Measurements from ENCODE around the gene FFAR2. TPM values are rescaled to one million over a fixed set of nuclear protein-coding genes. Genes with fewer than 3 reads are reported as not detected.
A peak's percentile ranks its signal among the peaks of the same experiment; 100 is the strongest.

FFAR2 gene
- total RNA-seq, 5 donors from 2014 or later (not counting 1 experiment from before 2014, with no cell fraction given) = not detected

DNA sequence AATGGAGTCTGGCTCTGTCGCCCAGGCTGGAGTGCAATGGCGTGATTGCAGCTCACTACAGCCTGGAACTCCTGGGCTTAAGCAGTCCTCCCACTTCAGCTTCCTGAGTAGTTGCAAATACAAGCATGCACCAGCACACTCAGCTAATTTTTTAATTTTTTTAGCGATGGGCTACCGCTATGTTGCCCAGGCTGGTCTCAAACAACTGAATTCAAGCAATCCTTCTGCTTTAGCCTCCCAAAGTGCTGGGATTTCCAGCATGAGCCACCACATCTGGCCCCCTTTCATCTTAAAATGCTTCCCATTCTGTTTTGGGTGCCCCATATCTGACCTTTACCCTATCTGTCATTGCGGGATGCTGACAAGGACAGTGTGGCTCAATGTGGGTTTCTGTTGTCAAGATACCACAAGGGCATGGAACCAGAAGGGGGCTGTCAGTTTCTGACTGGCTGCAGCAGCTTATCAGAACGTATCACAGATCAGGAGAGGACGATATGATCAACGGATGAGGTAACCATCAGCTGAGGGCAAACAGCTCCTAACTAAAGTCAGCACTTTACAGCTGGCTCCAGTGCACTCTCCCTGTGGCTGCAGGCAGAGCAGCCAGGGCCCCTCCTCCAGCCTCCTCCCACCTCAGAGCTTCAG is 44.8 kb upstream of the FFAR2 start:
- peak in 4 of 35 experiments; percentile 5 to 18 (median 10) for DNase-seq
- Mint-ChIP-seq H3K4me1 (peaks cover 0 to 2% (median 0%) of the 10 kb centered on the region in 3 donors), H3K27ac (no peak overlapping the region), H3K4me3 (no peak overlapping the region), H3K27me3 (peaks cover 3 to 8% of the 10 kb centered on the region in 2 donors), H3K36me3 (no peaks in the 10 kb centered on the region), H3K9me3 (no peaks in the 10 kb centered on the region)
- Histone ChIP-seq H3K9me3 (no peaks in the 10 kb centered on the region), H3K4me1 (ENCODE audit: control insufficient read depth in 1 of 2, extremely low read depth in 1 of 2, insufficient read depth in 2 of 2, low read length in 2 of 2) (no peaks in the 10 kb centered on the region), H3K36me3 (ENCODE audit: control insufficient read depth in 2 of 2, extremely low read depth in 1 of 2, insufficient read depth in 1 of 2, low read length in 1 of 2) (no peaks in the 10 kb centered on the region), H3K27me3 (replicated peaks in 1 of 2; ENCODE audit: control insufficient read depth in 2 of 2, extremely low read depth in 1 of 2, insufficient read depth in 2 of 2, low read length in 1 of 2) (peaks cover 0 to 9% of the 10 kb centered on the region in 2 experiments), H3K4me3 (ENCODE audit: control insufficient read depth in 1 of 2, extremely low read depth in 1 of 2, low read length in 1 of 2) (no peak overlapping the region), H3K27ac (ENCODE audit: low read length) (no peak overlapping the region)
- ChIA-PET CTCF (interaction anchor here in 1 of 2 donors (0.6 kb wide), 1 partner anchor 249 kb away, joined by 5 read pairs; no protein-coding TSS in a partner anchor), POLR2A (no interaction called here)
- WGBS (ENCODE audit: insufficient coverage) = 84% methylated on average over 7 of the region's 8 CpGs
- ATAC-seq (replicated peaks in 1 of 4) = peak in 1 of 4 experiments; percentile 20

DNA sequence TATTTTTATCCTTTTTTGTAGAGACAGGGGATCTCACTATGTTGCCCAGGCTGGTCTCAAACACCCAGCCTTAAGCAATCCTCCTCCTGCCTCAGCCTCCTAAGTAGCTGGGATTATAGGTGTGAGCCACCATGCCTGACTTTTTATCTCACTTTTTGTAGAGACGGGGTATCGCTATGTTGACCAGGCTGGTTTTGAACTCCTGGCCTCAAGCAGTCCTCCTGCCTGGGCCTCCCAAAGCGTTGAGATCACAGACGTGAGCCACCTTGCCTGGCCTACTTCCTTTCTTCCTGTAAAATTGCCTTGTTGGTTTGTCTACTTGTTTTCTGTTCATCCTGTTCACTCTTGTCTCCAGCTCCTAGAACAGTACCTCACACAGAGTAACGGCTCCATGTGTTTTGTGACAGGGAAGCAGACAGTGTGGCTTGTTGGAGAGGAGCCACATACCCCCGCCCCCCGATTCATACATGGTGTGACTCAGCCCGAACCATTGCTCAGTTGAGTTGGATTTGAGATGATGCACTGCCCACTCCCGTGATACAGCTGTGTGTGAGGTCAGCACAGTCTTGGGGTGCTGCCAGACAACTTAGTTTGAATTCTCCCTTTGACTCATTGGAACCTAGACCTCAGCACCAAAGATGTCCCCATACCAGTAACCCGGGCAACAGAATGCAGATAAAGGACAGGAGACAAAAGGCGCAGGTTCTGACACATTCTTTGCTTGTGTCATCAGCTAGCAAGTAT is 43.0 kb upstream of the FFAR2 start:
- Mint-ChIP-seq H3K4me3 (no peak overlapping the region), H3K27me3 (peaks cover 2 to 10% of the 10 kb centered on the region in 2 donors), H3K27ac (no peak overlapping the region), H3K4me1 (peaks cover 0 to 2% (median 0%) of the 10 kb centered on the region in 3 donors), H3K9me3 (no peaks in the 10 kb centered on the region), H3K36me3 (no peaks in the 10 kb centered on the region)
- POLR2A ChIA-PET = no interaction called here
- H3K4me1 ChIP-seq (ENCODE audit: control insufficient read depth in 1 of 2, extremely low read depth in 1 of 2, insufficient read depth in 2 of 2, low read length in 2 of 2) = no peaks in the 10 kb centered on the region
- DNase-seq (no peak), ATAC-seq (replicated peaks in 1 of 4) (no peak)
- peaks cover 0 to 8% of the 10 kb centered on the region in 2 experiments for H3K27me3 ChIP-seq (replicated peaks in 1 of 2; ENCODE audit: control insufficient read depth in 2 of 2, extremely low read depth in 1 of 2, insufficient read depth in 2 of 2, low read length in 1 of 2)
- CTCF ChIA-PET = interaction anchor here in 1 of 2 donors (0.7 kb wide), 1 partner anchor 27 kb away, joined by 3 read pairs; no protein-coding TSS in a partner anchor
- WGBS (ENCODE audit: insufficient coverage) = 73% methylated on average over 7 of the region's 11 CpGs
- no peaks in the 10 kb centered on the region for H3K9me3 ChIP-seq
- H3K36me3 ChIP-seq (ENCODE audit: control insufficient read depth in 2 of 2, extremely low read depth in 1 of 2, insufficient read depth in 1 of 2, low read length in 1 of 2) = no peaks in the 10 kb centered on the region
- H3K27ac ChIP-seq (ENCODE audit: low read length) = no peak overlapping the region
- no peak overlapping the region for H3K4me3 ChIP-seq (ENCODE audit: control insufficient read depth in 1 of 2, extremely low read depth in 1 of 2, low read length in 1 of 2)

DNA sequence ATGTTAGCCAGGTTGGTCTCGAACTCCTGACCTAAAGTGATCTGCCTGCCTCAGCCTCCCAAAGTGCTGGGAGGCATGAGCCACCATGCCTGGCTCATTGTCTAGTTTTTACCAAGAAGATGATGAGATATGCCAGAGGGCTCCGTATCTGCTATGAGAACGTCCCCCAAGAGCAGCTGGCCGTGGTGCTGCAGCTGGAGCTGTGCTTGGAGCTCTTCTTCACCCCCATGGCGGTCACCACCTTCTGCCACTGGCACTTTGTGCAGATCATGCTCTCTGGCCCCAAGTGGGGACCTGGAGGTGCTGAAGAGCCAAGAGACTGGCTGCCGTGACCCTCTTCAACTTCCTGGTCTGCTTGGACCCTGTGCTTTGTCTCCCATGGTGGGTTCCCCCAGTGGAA is 40.4 kb upstream of the FFAR2 start:
- Histone ChIP-seq H3K27ac (ENCODE audit: low read length) (no peak overlapping the region), H3K9me3 (no peaks in the 10 kb centered on the region), H3K36me3 (ENCODE audit: control insufficient read depth in 2 of 2, extremely low read depth in 1 of 2, insufficient read depth in 1 of 2, low read length in 1 of 2) (no peaks in the 10 kb centered on the region), H3K4me3 (ENCODE audit: control insufficient read depth in 1 of 2, extremely low read depth in 1 of 2, low read length in 1 of 2) (no peak overlapping the region), H3K4me1 (ENCODE audit: control insufficient read depth in 1 of 2, extremely low read depth in 1 of 2, insufficient read depth in 2 of 2, low read length in 2 of 2) (no peaks in the 10 kb centered on the region), H3K27me3 (replicated peaks in 1 of 2; ENCODE audit: control insufficient read depth in 2 of 2, extremely low read depth in 1 of 2, insufficient read depth in 2 of 2, low read length in 1 of 2) (peaks cover 0 to 9% of the 10 kb centered on the region in 2 experiments)
- Mint-ChIP-seq H3K36me3 (no peaks in the 10 kb centered on the region), H3K9me3 (no peaks in the 10 kb centered on the region), H3K27me3 (peaks cover 8 to 14% of the 10 kb centered on the region in 2 donors), H3K4me1 (peaks cover 0 to 2% (median 0%) of the 10 kb centered on the region in 3 donors), H3K27ac (no peak overlapping the region), H3K4me3 (no peak overlapping the region)
- ATAC-seq (replicated peaks in 1 of 4) (no peak), DNase-seq (no peak)
- WGBS (ENCODE audit: insufficient coverage) = 88% methylated on average over 5 of the region's 6 CpGs
- ChIA-PET POLR2A (no interaction called here), CTCF (interaction anchor here in 1 of 2 donors (0.5 to 0.6 kb wide), 2 partner anchors 10 to 64 kb away, joined by 3 read pairs; no protein-coding TSS in a partner anchor)

DNA sequence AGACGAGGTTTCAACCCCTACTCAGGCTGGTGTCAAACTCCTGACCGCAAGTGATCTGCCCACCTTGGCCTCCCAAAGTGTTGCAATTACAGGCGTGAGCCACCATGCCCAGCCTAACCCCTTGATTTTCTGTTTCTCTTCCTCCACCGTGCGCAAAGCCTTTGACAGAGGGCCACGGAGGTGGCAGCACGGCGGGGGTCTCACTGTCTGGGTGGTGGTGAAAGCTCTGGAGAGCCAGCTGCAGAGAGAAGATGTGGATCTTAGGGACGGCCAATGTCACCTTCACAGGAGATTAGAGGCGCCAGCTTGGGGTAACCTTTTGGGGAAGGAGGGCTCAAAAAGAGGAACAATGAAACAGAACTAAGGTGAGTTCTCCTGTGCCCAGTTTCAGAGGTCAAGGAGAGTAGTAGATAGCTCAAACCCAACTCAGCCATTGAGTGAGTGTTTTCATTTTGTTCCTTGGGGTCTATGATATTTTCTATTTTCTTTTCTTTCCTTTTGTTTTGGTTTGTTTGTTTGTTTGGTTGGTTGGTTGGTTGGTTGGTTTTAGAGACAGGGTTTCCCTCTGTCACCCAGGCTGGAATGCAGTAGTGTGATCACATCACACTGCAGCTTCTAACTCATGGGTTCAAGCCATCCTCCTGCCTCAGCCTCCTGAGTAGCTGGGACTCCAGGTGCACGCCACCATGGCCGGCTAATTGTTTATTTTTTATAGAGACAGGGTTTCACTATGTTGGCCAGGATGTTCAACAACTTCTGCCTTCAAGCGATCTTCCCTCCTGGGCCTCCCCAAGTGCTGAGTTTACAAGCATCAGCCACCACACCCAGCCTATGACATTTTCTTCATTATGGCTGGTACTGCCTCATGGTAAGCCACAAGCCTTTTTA is 39.5 kb upstream of the FFAR2 start:
- Histone ChIP-seq H3K4me1 (ENCODE audit: control insufficient read depth in 1 of 2, extremely low read depth in 1 of 2, insufficient read depth in 2 of 2, low read length in 2 of 2) (no peaks in the 10 kb centered on the region), H3K27me3 (replicated peaks in 1 of 2; ENCODE audit: control insufficient read depth in 2 of 2, extremely low read depth in 1 of 2, insufficient read depth in 2 of 2, low read length in 1 of 2) (peaks cover 0 to 9% of the 10 kb centered on the region in 2 experiments), H3K27ac (ENCODE audit: low read length) (no peak overlapping the region), H3K9me3 (no peaks in the 10 kb centered on the region), H3K4me3 (ENCODE audit: control insufficient read depth in 1 of 2, extremely low read depth in 1 of 2, low read length in 1 of 2) (no peak overlapping the region), H3K36me3 (ENCODE audit: control insufficient read depth in 2 of 2, extremely low read depth in 1 of 2, insufficient read depth in 1 of 2, low read length in 1 of 2) (no peaks in the 10 kb centered on the region)
- Mint-ChIP-seq H3K27ac (no peak overlapping the region), H3K27me3 (peaks cover 13 to 14% of the 10 kb centered on the region in 2 donors), H3K4me1 (no peaks in the 10 kb centered on the region), H3K36me3 (no peaks in the 10 kb centered on the region), H3K4me3 (no peak overlapping the region), H3K9me3 (no peaks in the 10 kb centered on the region)
- CTCF ChIA-PET = interaction anchor here in 1 of 2 donors (0.6 kb wide), 1 partner anchor 11 kb away, joined by 3 read pairs; no protein-coding TSS in a partner anchor
- DNase-seq = no peak
- WGBS (ENCODE audit: insufficient coverage) = 89% methylated on average over 7 of the region's 13 CpGs
- POLR2A ChIA-PET = no interaction called here
- no peak for ATAC-seq (replicated peaks in 1 of 4)

DNA sequence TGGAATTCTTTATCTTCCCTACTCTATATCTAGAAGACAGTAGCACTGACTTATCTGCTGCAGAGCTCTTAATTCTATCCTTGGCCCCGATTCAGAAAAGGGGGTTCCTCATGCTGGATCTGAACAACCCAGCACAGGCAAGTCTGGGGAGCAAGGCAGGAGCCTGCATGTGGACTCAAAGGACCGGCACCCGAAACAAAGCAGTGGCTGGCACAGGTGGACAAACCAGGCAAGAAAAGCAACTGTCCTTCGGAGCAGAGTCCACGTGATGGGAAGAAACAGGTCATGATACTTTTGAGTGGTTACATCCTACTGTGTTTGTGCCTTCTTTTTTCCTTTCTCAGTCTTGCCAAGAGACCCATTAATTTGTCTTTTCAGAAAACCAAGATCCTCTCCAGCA is 38.9 kb upstream of the FFAR2 start:
- DNase-seq (no peak), ATAC-seq (replicated peaks in 1 of 4) (no peak)
- Histone ChIP-seq H3K9me3 (no peaks in the 10 kb centered on the region), H3K36me3 (ENCODE audit: control insufficient read depth in 2 of 2, extremely low read depth in 1 of 2, insufficient read depth in 1 of 2, low read length in 1 of 2) (no peaks in the 10 kb centered on the region), H3K4me1 (ENCODE audit: control insufficient read depth in 1 of 2, extremely low read depth in 1 of 2, insufficient read depth in 2 of 2, low read length in 2 of 2) (no peaks in the 10 kb centered on the region), H3K27ac (ENCODE audit: low read length) (no peak overlapping the region), H3K4me3 (ENCODE audit: control insufficient read depth in 1 of 2, extremely low read depth in 1 of 2, low read length in 1 of 2) (no peak overlapping the region), H3K27me3 (replicated peaks in 1 of 2; ENCODE audit: control insufficient read depth in 2 of 2, extremely low read depth in 1 of 2, insufficient read depth in 2 of 2, low read length in 1 of 2) (peaks cover 0 to 9% of the 10 kb centered on the region in 2 experiments)
- CTCF ChIA-PET = no interaction called here
- no peak overlapping the region for H3K4me3 Mint-ChIP-seq
- no peak overlapping the region for H3K27ac Mint-ChIP-seq
- POLR2A ChIA-PET = no interaction called here
- WGBS (ENCODE audit: insufficient coverage) = 75% methylated on average over 2 of the region's 5 CpGs
- no peaks in the 10 kb centered on the region for H3K36me3 Mint-ChIP-seq
- H3K4me1 Mint-ChIP-seq = no peaks in the 10 kb centered on the region
- H3K9me3 Mint-ChIP-seq = no peaks in the 10 kb centered on the region
- H3K27me3 Mint-ChIP-seq = peaks cover 14 to 15% of the 10 kb centered on the region in 2 donors

DNA sequence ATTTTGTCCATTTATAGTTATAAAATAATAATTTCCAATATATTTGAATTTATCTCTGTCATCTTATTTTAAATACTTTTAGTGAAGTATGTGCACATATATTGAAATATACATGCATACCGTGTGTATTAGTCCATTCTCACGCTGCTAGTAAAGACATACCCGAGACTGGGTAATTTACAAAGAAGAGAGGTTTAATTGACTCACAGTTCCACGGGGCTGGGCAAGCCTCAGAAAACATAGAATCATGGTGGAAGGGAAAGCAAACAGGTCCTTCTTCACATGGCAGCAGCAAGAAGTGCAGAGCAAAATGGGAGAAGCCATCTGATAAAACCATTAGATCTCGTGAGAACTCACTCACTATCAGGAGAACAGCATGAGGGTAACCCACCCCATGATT is 37.6 kb upstream of the FFAR2 start:
- Histone ChIP-seq H3K27me3 (replicated peaks in 1 of 2; ENCODE audit: control insufficient read depth in 2 of 2, extremely low read depth in 1 of 2, insufficient read depth in 2 of 2, low read length in 1 of 2) (peaks cover 0 to 9% of the 10 kb centered on the region in 2 experiments), H3K27ac (ENCODE audit: low read length) (no peak overlapping the region), H3K9me3 (no peaks in the 10 kb centered on the region), H3K4me1 (ENCODE audit: control insufficient read depth in 1 of 2, extremely low read depth in 1 of 2, insufficient read depth in 2 of 2, low read length in 2 of 2) (no peaks in the 10 kb centered on the region), H3K36me3 (ENCODE audit: control insufficient read depth in 2 of 2, extremely low read depth in 1 of 2, insufficient read depth in 1 of 2, low read length in 1 of 2) (no peaks in the 10 kb centered on the region), H3K4me3 (ENCODE audit: control insufficient read depth in 1 of 2, extremely low read depth in 1 of 2, low read length in 1 of 2) (no peak overlapping the region)
- DNase-seq = no peak
- ChIA-PET CTCF (no interaction called here), POLR2A (no interaction called here)
- Mint-ChIP-seq H3K4me3 (no peak overlapping the region), H3K9me3 (no peaks in the 10 kb centered on the region), H3K27me3 (peaks cover 14 to 19% of the 10 kb centered on the region in 2 donors), H3K36me3 (no peaks in the 10 kb centered on the region), H3K4me1 (no peaks in the 10 kb centered on the region), H3K27ac (no peak overlapping the region)
- no peak for ATAC-seq (replicated peaks in 1 of 4)
- WGBS (ENCODE audit: insufficient coverage) = 82% methylated on average over 3 of the region's 5 CpGs
